Measurements from ENCODE around the gene PLD1. TPM values are rescaled to one million over a fixed set of nuclear protein-coding genes. Genes with fewer than 3 reads are reported as not detected.

Gene PLD1
- total and polyA plus RNA-seq, 9 donors = 24.6 to 125 (median 52.1) TPM

DNA sequence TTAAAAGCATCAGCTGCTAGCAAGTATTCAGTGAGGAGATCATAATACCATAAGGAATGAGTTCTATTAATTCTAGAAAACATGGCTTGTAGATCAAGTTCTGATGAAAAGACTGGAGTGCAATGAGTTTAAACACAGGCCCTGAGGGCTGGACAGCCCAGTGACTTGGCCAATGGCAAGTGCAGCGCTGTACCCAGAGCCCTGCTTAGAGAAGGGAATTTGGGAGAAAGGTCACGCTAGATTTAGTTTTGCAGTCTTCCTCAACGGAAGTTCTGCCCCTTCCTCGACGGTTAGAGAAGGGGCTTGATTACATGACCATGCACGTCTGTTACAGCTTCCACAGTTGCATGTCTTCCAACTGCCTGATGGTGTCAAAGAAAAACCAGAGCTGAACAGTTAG lies 36.9 kb upstream of the PLD1 start:
- no peaks in the 10 kb centered on the region for H3K27me3 ChIP-seq
- TF ChIP-seq POLR2A (IDR thresholded peaks at IDR 0.05) (no peak), EP300 (IDR thresholded peaks at IDR 0.05) (no peak)
- TF ChIP-seq, protein P1, sequence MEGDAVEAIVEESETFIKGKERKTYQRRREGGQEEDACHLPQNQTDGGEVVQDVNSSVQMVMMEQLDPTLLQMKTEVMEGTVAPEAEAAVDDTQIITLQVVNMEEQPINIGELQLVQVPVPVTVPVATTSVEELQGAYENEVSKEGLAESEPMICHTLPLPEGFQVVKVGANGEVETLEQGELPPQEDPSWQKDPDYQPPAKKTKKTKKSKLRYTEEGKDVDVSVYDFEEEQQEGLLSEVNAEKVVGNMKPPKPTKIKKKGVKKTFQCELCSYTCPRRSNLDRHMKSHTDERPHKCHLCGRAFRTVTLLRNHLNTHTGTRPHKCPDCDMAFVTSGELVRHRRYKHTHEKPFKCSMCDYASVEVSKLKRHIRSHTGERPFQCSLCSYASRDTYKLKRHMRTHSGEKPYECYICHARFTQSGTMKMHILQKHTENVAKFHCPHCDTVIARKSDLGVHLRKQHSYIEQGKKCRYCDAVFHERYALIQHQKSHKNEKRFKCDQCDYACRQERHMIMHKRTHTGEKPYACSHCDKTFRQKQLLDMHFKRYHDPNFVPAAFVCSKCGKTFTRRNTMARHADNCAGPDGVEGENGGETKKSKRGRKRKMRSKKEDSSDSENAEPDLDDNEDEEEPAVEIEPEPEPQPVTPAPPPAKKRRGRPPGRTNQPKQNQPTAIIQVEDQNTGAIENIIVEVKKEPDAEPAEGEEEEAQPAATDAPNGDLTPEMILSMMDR (IDR thresholded peaks at IDR 0.05) = no peak
- peaks cover 5% of the 10 kb centered on the region for H3K4me1 ChIP-seq (ENCODE audit: insufficient read depth)
- no peak for DNase-seq
- intact Hi-C loops (cut with DNase I) = loop anchor here in 2 of 4 donors (10.0 kb wide), 1 partner anchor 188 kb away; the partner anchor contains the start of gene FNDC3B (in 2 of the 2)
- no peaks in the 10 kb centered on the region for H3K9me3 ChIP-seq
- H3K4me3 ChIP-seq = no peak overlapping the region
- H3K36me3 ChIP-seq = no peaks in the 10 kb centered on the region
- H3K27ac ChIP-seq = no peak overlapping the region
- 88 to 96% (median 93%) methylated on average over 6 of the region's 6 CpGs for whole genome bisulfite sequencing, 3 donors

DNA sequence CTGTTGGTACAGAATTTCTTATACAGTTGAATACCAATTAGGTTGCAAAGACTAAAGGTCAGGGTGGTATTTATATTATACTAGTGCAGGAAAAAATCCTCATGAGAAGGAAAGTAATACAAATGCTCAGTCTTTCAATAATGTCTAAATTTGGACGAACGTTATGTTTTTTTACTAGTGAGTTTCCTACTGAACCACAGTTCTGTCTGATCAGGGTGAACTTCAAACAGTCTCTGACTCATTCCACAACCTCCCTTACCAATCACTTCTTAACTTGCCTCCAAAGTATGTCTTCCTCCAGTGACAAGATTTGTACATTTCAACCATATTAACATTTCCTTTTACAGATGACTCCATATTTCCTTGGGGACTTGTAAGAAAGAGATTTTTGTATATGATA lies 36.3 kb upstream of the PLD1 start:
- 21 to 55% (median 31%) methylated on average over 2 of the region's 2 CpGs for WGBS, 3 donors
- intact Hi-C loops (cut with DNase I) = loop anchor here in 2 of 4 donors (10.0 kb wide), 1 partner anchor 188 kb away; the partner anchor contains the start of gene FNDC3B (in 2 of the 2)
- H3K9me3 ChIP-seq = no peaks in the 10 kb centered on the region

DNA sequence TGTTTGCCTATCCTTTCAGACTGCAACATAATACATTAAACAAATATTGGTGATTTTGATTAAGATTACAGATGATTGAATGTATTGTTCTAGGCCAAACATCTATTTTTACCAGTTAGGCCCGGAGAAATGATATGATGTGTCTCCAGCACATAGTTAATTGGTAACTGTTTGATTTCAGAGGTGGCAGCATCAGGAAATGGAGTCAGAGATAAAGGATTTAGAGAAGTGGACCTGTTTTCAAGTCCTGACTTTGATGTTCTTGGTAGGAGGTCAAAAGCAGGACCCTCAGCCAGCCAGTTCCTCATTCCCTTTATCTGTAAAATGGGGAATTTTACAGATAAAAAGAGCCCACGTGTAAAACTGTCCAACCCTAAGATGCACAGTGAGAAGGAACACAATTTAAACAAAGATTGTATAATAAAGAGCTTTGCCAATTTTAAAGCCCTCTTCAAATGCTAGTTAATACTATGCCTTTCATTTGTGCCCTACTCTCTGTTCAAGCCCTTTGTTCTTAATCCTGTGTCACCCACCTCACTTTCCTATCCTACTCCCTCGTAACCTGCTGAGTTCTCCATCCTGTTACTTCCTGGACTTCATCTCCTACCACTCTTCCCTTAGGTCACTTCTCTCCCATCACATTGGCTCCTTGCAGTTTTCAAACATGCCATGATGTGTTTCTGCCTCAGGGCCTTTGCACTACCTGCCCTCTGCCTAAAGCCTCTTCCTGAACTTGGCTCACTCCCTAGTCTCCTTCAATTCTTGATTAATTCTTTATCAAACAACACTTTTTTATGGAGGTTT lies 35.4 kb upstream of the PLD1 start:
- H3K9me3 ChIP-seq = no peaks in the 10 kb centered on the region
- TF ChIP-seq EP300 (IDR thresholded peaks at IDR 0.05) (no peak), POLR2A (IDR thresholded peaks at IDR 0.05) (no peak)
- TF ChIP-seq, protein P1 (IDR thresholded peaks at IDR 0.05) = no peak
- no peak overlapping the region for H3K4me3 ChIP-seq
- 61 to 69% (median 61%) methylated on average over 3 of the region's 3 CpGs for WGBS, 3 donors
- no peak overlapping the region for H3K27ac ChIP-seq
- intact Hi-C loops (cut with DNase I) = loop anchor here in 2 of 4 donors (10.0 kb wide), 1 partner anchor 189 kb away; the partner anchor contains the start of gene FNDC3B (in 2 of the 2)
- H3K36me3 ChIP-seq = no peaks in the 10 kb centered on the region
- H3K4me1 ChIP-seq (ENCODE audit: insufficient read depth) = peaks cover 8% of the 10 kb centered on the region
- no peak for DNase-seq
- H3K27me3 ChIP-seq = no peaks in the 10 kb centered on the region

More for the DNA sequence above, 36.3 kb upstream of the PLD1 start:
- DNase-seq = no peak
- no peak overlapping the region for H3K27ac ChIP-seq
- no peaks in the 10 kb centered on the region for H3K36me3 ChIP-seq
- H3K27me3 ChIP-seq = no peaks in the 10 kb centered on the region
- peaks cover 5% of the 10 kb centered on the region for H3K4me1 ChIP-seq (ENCODE audit: insufficient read depth)
- H3K4me3 ChIP-seq = no peak overlapping the region
- TF ChIP-seq POLR2A (IDR thresholded peaks at IDR 0.05) = no peak
- TF ChIP-seq, protein P1 (IDR thresholded peaks at IDR 0.05) = no peak
- no peak for TF ChIP-seq EP300 (IDR thresholded peaks at IDR 0.05)

DNA sequence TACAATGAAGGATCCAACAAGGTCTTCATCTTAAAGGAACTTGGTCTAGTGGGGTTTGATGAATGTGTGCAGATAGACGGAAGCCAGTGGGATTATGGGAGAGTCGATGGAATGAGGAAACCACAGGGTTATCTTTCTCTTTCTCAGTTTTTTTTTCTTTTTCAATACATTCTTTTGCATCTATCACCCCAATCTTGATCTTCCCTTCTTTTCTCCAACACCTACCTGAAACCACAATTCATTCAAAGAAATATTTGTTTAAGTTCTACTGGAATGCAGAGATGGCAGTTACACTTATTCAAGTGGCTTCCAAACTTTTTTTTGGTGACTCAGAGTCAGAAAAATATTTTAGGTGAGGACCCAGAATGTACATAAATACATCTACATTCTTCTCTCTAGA lies 34.6 kb upstream of the PLD1 start:
- Histone ChIP-seq H3K36me3 (no peaks in the 10 kb centered on the region), H3K27ac (no peak overlapping the region), H3K27me3 (no peaks in the 10 kb centered on the region), H3K9me3 (no peaks in the 10 kb centered on the region), H3K4me3 (no peak overlapping the region), H3K4me1 (ENCODE audit: insufficient read depth) (peaks cover 7% of the 10 kb centered on the region)
- intact Hi-C loops (cut with DNase I) = loop anchor here in 2 of 4 donors (10.0 kb wide), 1 partner anchor 190 kb away; the partner anchor contains the start of gene FNDC3B (in 2 of the 2)
- no peak for DNase-seq
- TF ChIP-seq EP300 (IDR thresholded peaks at IDR 0.05) (no peak), POLR2A (IDR thresholded peaks at IDR 0.05) (no peak)
- TF ChIP-seq, protein P1 (IDR thresholded peaks at IDR 0.05) = no peak
- WGBS, 3 donors = 90 to 97% (median 97%) methylated on average over 2 of the region's 2 CpGs
